ENCODE data around the gene ZMYND15.
A peak's percentile ranks its signal among the peaks of the same experiment; 100 is the strongest.

The ZMYND15 gene

GRCh38 chr17:4788159-4788806, 48.6 kb downstream of the ZMYND15 start:
- no peak for DNase-seq

GRCh38 chr17:4788807-4789700, 49.4 kb downstream of the ZMYND15 start, which contains the start of gene GLTPD2:
Gene GLTPD2 (plus strand): TSS chr17:4788964. CDS start chr17:4789012, 48 bp downstream.
- no peak for DNase-seq

GRCh38 chr17:4789701-4789950, 50.0 kb downstream of the ZMYND15 start:
- DNase-seq = no peak

GRCh38 chr17:4789951-4790704, 50.5 kb downstream of the ZMYND15 start:
- peak; percentile 77 for DNase-seq

- DNase-seq = no peak
Observed at GRCh38 chr17:4790705-4791088, 51.1 kb downstream of the ZMYND15 start.

GRCh38 chr17:4795168-4795567, 55.5 kb downstream of the ZMYND15 start:
- DNase-seq = no peak

Measured in activated naive CD4-positive, alpha-beta T cell treated with anti-CD3 and anti-CD28 coated beads, Interleukin-2, amount 50 U/mL, for 16 hours (primary cell).